ENCODE measurements around the gene FBXL19.

GRCh38 chr16:30967795-30968194 lies 44.4 kb downstream of the FBXL19 start:
- TF ChIP-seq CTCF (optimal IDR thresholded peaks at IDR 0.05 in 1 of 3, IDR thresholded peaks at IDR 0.05 in 1 of 3, conservative IDR thresholded peaks at IDR 0.05 in 1 of 3; ENCODE audit: extremely low read depth in 1 of 3, insufficient read depth in 2 of 3, low read length in 3 of 3) (no peak), EZH2 (IDR thresholded peaks at IDR 0.05; ENCODE audit: low read length) (no peak)
